T-helper 2 cell (primary cell): ENCODE measurements around the gene IKBKG.
"Not testable (repeated sequence)": the region's sequence is repeated elsewhere in the genome, so short reads cannot be mapped to it uniquely, and the experiment has no call there.

Experiments
- DNase-seq, 5 experiments: peaks; one replicate each; pipeline versions ENCODE4 v3.0.0 to v3.0.0-alpha.2; 2012 to 2022

Gene IKBKG

DNA sequence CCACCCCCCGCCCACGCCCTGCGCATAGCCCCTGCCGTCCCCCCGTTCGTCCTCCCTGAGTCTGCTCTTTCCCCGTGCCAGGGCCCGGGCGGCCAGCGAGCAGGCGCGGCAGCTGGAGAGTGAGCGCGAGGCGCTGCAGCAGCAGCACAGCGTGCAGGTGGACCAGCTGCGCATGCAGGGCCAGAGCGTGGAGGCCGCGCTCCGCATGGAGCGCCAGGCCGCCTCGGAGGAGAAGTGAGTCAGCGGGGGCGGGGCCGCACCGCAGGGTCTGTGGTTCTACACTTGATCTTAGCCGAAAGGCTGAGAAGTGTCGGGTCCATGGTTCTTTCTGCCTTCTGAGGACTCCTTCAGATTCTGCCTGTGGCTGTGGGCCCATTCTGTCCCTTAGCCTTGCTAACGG, 12.9 kb downstream of the IKBKG start:
- DNase-seq = not testable (repeated sequence)

DNA sequence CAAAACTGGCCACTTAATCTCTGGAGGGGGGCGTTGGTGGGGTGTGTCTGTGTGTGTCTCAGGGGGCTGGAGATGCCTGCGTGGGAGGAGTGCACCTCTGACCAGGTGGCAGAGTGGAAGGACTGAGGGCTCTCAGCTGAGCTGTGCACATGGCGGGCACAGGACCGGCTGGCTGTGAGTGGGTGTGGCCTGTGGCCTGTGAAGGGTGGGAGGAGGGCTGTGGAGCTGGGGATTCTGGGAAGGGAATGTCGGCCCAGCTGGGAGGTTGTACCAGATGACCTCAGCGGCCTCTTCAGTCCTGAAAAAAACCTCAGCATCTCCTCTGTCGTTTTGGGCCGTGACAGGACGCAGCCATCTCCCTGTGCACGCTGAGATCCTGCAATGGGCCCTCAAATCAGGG, 14.9 kb downstream of the IKBKG start:
- DNase-seq = not testable (repeated sequence)

DNA sequence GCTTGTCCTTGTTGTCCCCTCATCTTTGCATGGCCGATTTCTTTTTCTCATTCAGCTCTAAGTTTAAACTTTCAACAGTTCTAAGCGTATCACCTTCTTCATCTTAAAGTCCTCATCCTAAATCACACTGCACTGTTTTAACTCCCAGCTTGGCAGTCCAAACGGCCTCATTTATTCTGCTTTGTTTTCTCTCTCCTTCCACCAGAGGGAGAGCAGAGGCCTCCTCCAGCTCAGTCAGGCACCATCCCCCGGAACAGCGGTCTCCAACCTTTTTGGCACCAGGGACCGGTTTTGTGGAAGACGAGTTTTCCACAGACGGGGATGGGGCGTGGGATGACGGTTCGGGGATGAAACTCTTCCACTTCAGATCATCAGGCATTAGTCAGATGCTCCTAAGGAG, 22.9 kb downstream of the IKBKG start:
- DNase-seq = not testable (repeated sequence)

DNA sequence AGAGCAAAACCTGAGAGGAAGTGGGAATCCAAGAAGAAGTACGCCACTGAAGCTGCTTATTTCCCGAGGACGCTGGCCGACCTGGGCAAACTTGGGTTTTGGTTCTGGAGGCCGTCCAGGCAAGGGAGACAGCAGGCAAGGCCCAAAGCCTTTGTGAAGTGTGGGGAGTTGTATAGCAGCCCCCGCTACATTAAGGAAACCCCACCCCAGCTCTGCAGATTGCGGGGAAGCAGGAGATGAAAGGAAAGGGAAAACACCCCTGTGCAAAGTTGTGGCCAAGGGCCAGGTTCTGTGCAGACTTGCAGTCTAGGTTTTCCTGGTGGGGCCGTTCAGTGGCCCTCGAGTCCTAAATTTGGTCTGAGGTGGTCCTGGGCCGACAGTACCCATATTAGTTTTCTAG, 25.6 kb downstream of the IKBKG start:
- DNase-seq = not testable (repeated sequence)

DNA sequence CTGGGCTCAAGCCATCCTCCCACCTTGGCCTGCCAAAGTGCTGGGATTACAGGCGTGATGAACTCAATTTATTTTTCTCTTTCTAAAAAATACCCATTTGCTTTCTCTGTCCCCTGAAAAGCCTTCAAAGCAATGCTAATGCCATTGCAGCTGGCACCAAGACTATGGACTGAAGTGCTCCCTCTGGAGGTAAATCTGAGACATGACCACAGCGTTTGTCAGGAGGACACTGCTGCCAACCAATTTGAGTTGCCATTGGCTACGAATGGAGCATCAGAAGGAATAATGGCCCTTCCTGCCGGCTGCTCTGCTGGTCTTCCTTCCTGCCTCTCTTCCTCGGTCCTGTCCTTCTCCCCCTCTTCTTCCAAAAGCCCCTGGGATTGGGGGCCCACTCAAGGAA, 27.7 kb downstream of the IKBKG start:
- DNase-seq = not testable (repeated sequence)

DNA sequence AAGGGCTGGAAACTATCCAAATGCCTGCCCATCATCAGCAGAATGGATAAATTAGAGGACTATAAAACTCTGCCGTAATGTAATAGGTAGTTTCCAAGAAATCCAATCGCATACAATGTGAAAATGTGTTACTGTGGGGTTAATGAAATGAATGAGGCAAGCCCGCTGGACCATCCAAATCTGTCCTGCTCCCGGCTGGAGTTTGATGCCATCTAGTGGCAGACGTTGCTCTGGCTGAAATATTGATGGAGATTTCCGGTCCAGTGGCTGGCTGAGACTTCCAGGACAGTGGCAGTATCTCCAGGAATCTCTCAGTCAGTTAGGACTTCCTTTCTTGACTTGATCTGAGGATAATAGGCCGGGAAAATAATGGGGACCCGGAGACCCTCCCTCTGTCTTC, 35.6 kb downstream of the IKBKG start:
- DNase-seq = not testable (repeated sequence)

DNA sequence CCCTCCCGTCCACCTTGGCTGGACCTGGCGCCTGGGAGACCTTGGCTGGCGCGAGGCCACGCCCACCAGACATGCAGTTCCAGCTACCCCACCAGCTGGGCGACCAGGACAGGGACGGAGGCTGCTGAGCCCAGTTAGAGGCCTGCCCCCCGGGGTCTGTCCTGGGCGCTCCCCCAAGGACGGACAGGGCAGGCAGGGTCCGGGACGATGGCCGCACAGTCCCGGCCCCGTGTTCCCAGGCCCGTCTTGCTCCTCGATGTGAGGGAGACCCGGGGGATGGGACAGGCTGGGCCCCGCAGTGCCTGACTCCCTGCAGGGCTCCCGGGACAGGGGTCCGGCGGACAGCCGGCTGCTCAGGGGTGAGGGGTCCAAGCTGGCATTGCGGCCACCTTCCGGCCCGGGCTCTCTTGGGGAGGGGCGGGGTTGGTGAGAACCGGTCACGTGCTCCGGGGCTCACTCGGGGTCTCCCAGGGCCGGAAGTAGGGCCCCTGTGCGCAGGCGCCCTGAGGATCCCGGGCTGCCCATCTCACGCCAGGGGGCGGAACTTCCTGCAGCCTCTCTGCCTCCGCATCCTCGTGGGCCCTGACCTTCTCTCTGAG, 37.3 kb downstream of the IKBKG start, which contains the start of gene CTAG1A:
Gene CTAG1A, plus strand, starts transcription at position 549 of the 599 bp plus-strand sequence. CDS start 74 bp downstream, outside the sequence.
- DNase-seq = not testable (repeated sequence)

DNA sequence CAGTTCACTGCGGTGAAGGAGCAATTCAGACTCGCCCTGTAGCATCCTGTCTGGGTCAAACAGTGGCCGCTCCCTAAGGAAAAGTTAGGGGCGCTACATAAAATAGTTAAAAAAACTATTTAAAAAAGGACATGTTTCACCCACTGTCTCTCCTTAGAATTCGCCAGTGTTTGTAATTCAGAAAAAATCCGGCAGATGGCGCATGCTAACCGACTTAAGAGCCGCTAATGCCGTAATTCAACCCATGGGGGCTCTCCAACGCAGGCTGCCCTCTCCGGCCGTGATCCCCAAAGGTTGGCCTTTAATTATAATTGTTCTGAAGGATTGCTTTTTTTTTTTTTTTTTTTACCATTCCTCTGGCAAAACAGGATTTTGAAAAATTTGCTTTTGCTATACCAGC, 43.0 kb downstream of the IKBKG start:
- DNase-seq = not testable (repeated sequence)

DNA sequence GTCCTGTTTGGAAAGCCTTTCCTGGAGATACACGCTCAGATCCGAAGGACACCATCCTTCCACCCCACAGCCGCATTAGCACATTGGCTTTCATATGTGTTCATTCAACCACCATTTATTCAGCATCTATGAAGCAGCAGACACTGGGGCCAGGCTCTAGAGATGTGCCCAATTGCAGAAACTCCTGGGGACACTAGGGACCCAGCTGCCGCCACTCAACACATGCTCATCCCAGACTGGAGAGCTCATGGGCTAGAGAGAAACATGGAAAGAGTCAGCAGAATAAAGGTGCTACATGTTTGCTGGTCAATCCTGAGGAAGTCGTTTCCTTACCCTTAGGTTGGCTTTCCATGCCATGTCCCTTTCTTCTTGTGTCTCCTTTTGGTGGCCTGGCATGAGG, 45.1 kb downstream of the IKBKG start:
- no peak for DNase-seq

DNA sequence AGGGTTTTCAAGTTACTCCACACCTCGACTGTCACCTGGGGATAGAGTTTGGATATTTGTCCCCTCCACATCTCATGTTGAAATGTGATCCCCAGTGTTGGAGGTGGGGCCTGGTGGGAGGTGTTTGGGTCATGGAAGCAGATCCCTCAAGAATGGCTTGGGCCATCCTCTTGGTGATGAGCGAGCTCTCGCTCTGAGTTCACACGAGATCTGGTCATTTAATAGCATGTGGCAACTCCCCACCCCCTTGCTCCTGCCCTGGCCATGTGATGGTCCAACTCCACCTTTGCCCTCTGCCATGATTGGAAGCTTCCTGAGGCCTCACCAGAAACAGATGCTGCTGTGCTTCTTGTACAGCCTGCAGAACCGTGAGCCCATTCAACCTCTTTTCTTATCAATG, 45.8 kb downstream of the IKBKG start:
- DNase-seq = no peak

DNA sequence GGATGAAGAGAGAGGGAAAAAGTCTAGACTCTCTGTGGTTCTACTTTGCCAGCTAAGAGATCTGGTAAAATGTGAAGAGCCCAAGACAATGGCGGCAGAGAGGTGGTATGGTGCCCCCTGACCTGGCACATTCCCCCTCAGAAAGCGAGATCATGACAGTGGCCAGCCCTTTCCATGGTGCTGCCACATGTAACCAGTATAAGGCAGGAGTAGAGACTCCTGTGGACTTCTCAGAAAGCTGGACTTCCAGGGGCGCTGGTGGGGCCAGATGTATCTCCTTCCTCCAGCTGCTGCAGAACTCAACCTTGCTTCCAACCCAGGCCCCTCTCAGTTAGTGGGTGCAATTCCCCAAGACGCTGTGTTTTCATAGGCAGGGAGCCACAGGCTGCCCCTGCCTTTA, 47.1 kb downstream of the IKBKG start:
- no peak for DNase-seq

DNA sequence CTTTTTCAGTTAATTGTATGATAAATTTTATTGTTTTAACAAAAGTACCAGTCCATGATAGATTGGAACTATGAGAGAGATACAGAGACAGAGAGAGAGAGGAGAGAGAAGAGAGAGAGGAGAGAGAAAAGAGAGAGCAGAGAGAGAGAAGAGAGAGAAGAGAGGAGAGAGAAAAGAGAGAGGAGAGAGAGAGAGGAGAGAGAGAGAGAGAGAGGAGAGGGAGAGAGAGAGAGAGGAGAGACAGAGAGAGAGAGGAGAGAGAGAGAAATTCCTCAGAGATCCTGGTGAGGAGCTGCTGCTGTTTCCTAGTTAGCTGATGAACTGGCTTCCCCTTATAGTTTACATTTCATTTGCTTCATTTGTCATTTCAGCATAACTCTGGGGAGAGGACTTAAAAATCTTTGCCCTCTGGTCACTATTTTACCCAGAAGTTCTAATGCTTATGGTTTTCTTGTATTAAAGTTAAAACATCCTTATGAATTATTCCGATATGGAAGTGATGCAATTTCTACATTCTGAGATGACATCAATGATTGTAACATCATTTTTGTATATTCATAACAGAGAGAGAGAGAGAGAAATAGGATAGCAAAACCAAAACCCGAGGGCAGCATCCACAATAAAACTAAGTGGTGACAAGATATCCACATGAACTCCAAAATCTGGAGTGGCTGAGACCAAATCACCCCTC, 48.3 kb downstream of the IKBKG start:
- no peak for DNase-seq

DNA sequence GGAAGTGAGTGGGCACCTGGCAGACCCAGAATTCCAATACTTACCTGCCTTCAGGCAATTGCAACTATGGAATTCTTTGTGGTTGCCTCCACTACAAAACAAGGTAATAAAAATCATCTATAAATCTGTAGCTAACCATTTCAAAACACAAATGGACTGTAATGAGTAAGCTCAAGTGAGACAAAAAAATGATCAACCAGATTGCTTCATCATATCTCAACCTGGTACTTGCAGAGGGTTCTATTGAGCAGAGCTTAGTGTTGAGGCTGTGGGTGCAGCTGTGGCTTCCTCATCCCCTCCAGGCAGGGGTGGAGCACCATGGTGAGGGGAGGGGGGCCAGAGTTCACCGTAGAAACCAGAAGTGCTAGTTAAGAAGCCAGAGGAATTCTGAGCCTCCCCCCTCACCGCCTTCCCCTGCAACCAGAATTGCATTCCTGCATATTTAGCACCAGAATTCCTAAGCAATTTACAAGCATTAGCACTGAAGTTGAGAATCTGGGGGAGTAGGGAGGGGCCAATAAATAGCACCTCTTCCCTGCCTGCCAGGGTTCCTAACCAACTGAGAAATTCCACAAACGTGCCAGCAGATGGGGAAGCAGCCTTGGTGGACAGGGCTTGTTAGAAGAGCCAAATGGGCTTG, 49.0 kb downstream of the IKBKG start:
- DNase-seq = peak in 1 of 5 experiments; percentile 79

DNA sequence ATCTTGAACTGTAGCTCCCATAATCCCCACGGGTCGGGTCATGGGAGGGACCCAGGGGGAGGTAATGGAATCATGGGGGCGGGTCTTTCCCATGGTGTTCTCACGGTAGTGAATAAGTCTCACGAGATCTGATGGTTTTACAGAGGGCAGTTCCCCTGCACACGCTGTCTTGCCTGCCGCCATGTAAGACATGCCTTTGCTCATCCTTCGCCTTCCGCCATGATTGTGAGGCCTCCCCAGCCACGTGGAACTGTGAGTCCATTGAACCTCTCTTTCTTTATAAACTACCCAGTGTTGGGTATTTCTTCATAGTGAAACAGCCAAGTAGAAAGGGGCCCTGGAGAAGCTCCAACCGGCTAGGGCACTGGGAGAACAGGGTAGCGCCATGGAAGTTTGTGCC, 49.8 kb downstream of the IKBKG start:
- no peak for DNase-seq

DNA sequence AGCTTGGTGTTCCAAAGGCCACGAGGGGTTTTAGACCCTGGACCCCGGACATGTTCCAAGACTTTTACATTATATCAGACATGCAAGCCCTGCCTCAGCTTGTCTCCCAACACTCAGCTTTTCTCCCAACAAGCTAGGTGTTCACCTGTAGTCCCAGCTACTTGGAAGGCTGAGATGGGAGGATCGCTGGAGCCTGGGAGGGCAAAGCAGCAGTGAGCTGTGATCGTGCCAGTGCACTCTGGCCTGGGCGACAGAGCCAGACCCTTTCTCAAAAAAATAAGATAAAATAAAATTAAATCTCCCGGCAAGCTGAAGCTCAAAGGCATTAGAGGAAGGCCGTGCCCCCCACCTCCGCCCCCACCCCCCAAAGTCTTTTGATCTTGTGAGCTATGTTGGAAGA, 51.2 kb downstream of the IKBKG start:
- no peak for DNase-seq

DNA sequence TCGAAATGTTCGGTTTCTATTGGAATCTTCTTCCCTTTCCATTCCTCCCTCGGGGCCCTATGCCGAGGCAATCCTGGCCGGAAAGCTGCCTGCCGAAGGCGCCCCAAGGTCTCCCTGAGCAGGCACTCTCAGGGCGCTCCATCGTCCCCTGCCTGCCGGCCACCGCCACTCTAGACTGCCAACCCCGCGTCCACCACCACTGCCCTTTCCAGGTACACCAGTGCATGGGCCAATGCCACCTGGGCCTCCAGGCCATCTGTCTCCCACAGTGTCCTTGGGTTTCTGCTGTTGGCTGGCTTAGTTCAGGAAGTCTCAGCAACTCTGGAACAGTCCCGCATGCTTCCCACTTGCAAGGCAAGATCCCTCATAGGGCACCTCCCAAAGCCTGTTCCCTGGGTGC, 52.1 kb downstream of the IKBKG start:
- no peak for DNase-seq

DNA sequence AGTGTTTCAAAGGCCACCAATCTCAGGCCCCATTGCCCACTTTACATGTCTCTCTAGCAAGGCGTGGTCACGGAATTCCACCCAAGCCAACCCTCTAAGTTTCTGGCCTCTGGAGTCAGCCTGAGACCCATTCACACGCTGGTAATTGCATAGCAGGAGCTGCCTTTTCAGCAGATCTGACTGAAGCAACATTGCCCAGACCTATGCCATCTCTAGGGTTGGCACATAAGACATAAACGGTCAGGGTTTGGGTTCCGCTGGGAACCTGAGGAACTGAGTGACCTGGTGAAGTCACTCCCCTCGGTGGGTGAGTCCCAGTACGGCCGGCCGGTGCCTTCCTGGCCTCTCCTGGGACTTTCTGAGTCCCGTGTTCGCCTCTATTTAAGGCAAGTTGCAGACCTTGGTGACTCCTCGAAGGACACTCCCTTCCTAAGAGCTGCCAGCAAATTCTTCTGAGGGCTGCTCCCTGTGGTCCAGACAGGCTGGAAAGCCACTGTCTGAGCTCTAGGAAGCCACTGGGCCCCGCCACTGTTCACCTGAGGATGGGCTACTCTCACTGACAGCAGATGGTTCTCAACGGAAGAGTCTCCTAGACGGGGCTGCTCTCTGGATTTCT, 53.4 kb downstream of the IKBKG start:
- no peak for DNase-seq

DNA sequence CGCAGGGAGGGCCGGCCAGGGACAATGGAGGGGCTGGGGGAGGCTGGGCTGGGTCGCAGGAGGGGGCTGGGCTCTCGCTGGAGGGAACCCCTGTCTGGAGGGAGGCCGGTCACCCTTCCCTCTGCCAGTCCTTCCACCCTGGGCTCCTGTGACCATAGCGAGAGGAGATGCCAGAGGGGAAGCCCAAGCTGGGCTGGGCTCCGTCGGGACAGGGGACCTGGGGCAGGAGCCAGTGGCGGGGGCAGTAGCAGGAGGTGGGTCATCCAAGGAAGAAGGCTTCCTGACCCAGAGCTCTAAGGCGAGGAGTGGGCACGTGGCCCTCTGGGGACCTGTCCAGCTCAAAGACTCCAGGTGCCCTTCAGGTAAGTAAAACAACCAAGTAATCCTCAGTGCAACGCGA, 54.8 kb downstream of the IKBKG start:
- DNase-seq = no peak

DNA sequence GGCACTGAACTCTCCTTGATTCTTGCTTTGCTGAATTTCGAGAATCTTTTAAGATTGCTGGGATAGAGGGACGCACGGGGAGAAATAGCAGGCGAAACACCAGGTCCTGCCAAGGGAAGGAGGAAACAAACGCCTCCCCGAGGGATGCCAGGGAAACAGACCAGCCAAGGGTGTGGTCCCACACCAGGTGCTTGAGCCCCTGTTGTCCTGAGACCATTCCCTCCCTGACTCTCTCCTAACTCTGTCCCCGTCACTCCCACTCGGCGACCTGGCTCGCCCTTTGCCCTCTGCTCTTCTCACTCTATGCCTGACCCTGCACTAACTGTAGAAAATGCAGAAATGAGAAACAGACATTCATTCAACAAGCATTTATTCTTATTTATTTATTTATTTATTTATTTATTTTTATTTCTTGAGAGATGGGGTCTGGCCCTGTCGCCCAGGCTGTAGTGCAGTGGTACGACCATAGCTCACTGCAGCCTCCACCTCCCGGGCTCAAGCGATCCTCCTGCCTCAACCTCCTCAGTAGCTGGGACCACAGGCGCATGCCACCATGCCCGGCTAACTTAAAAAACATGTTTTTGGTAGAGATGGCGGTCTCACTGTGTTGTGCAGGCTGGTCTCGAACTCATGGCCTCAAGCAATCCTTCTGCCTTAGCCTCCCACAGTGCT, 55.5 kb downstream of the IKBKG start:
- no peak for DNase-seq

DNA sequence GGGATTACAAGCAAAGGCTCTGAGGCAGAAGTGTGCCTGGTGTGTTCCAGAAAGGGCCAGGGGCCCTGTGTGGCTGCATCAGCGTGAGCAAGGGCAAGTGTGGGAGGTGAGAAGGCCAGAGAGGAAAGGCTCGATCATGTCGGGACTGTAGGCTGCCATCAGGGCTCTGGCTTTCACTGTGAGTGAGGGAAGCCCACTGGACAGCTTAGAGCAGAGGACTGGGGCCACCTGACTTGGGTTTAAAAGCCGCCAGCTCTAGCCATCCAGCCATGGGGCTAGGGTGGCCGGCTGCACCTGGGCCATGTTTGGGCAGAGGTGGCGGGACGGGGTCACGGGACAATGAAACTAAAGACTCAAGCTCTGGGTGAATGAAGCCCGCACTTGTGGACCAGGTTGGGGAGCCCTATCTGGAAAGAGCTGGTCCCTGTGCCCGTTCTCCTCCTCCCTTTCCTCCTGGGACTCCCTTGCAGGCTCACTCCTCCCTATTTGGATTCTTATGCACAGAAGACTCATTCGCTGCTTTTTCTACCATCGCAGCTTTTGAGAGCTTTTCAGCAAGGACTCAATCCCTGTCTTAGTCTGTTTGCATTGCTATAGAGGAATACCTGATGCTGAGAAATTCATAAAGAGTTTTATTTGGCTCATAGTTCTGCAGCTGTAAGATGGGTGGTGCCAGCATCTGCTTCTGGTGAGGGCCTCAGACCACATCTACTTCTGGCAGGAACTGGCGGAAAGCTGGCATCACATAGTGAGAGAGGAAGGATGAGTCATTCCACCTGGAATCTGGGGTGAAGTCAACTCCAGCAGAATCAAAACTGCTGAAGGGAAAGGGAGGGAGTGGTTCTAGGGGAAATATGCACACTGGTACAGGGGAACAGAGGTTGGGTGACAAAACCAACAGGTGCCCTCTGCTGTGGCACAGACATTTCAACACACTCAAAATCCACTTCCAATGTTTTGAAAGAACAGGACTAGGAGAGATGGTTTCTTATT, 56.3 kb downstream of the IKBKG start:
- no peak for DNase-seq

DNA sequence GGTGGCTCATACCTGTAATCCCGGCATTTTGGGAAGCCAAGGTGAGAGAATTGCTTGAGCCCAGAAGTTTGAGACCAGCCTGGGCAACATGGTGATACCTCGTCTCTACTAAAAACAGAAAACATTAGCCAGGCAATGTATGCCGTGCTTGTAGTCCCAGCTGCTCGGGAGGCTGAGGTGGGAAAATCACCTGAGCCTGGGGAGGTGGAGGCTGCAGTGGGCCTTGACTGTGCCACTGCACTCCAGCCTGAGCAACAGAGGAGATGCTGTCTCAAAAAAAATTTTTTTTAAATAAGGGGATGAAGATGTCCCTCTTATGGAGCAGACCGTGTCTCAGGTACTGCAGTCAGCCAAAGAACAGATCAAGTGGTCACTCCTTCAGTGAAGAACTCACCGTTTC, 58.1 kb downstream of the IKBKG start:
- DNase-seq = no peak

DNA sequence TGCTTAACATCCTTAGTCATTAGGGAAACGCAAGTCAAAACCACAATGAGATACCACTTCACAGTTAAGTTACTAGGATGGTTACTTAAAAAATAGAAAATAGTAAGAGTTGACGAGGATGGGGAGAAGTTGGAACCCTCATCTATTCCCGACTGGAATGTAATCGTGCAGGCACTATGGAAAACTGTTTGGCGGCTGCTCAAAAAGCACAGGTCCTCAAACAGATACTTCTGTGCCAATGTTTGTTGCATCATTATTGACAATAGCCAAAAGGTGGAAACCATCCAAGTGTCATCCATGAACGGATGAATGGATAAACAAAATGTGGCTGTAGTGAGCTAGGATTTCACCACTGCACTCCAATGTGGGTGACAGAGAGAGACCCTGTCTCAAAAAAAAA, 60.0 kb downstream of the IKBKG start:
- no peak for DNase-seq
